ENCODE data around the gene FAM186B. TPM values are rescaled to one million over a fixed set of nuclear protein-coding genes. Genes with fewer than 3 reads are reported as not detected.

FAM186B gene
- total RNA-seq, 6 donors from 2014 or later: 0.20 to 3.1 (median 0.73) TPM

GRCh38 chr12:49547090-49547690 is 58.2 kb downstream of the FAM186B start:
- TF ChIP-seq CTCF (IDR thresholded peaks at IDR 0.05) (no peak), EP300 (IDR thresholded peaks at IDR 0.05) (no peak), POLR2AphosphoS5 (IDR thresholded peaks at IDR 0.05) (no peak), POLR2A (IDR thresholded peaks at IDR 0.05) (no peak)
- Histone ChIP-seq H3K9me3 (no peaks in the 10 kb centered on the region), H3K4me3 (no peak overlapping the region), H3K27me3 (peaks cover 0 to 17% (median 10%) of the 10 kb centered on the region in 4 donors), H3K4me1 (peaks cover 12 to 15% (median 13%) of the 10 kb centered on the region in 4 donors), H3K36me3 (no peaks in the 10 kb centered on the region), H3K27ac (no peak overlapping the region)
- WGBS, 2 donors: 86 to 87% methylated on average over 6 to 7 of the region's 7 CpGs
- DNase-seq (no peak), ATAC-seq (ENCODE audit: low FRiP score in 2 of 2) (no peak)

GRCh38 chr12:49546481-49546880 is 59.0 kb downstream of the FAM186B start:
- no peak overlapping the region for H3K27ac ChIP-seq
- H3K27me3 ChIP-seq: peaks cover 0 to 17% (median 10%) of the 10 kb centered on the region in 4 donors
- peaks cover 12 to 15% (median 13%) of the 10 kb centered on the region in 4 donors for H3K4me1 ChIP-seq
- WGBS, 2 donors: 59 to 89% methylated on average over 3 of the region's 3 CpGs
- H3K9me3 ChIP-seq: no peaks in the 10 kb centered on the region
- DNase-seq: no peak
- no peak for TF ChIP-seq POLR2A (IDR thresholded peaks at IDR 0.05)
- TF ChIP-seq POLR2AphosphoS5 (IDR thresholded peaks at IDR 0.05): no peak
- TF ChIP-seq CTCF (IDR thresholded peaks at IDR 0.05): no peak
- no peak for TF ChIP-seq EP300 (IDR thresholded peaks at IDR 0.05)
- ATAC-seq (ENCODE audit: low FRiP score in 2 of 2): no peak
- H3K4me3 ChIP-seq: no peak overlapping the region
- no peaks in the 10 kb centered on the region for H3K36me3 ChIP-seq

GRCh38 chr12:49545815-49546214 is 59.6 kb downstream of the FAM186B start:
- peaks cover 0 to 17% (median 10%) of the 10 kb centered on the region in 4 donors for H3K27me3 ChIP-seq

GRCh38 chr12:49543914-49544815 is 61.3 kb downstream of the FAM186B start:
- ATAC-seq (ENCODE audit: low FRiP score in 2 of 2) (no peak), DNase-seq (no peak)
- Histone ChIP-seq H3K36me3 (no peaks in the 10 kb centered on the region), H3K9me3 (no peaks in the 10 kb centered on the region), H3K4me1 (peaks cover 9 to 16% (median 14%) of the 10 kb centered on the region in 4 donors), H3K27ac (no peak overlapping the region), H3K4me3 (no peak overlapping the region), H3K27me3 (peaks cover 0 to 17% (median 14%) of the 10 kb centered on the region in 4 donors)
- TF ChIP-seq POLR2AphosphoS5 (IDR thresholded peaks at IDR 0.05) (no peak), POLR2A (IDR thresholded peaks at IDR 0.05) (no peak), EP300 (IDR thresholded peaks at IDR 0.05) (no peak), CTCF (IDR thresholded peaks at IDR 0.05) (no peak)
- WGBS, 2 donors: 43 to 45% methylated on average over 10 to 34 of the region's 39 CpGs

More at GRCh38 chr12:49545815-49546214, 59.6 kb downstream of the FAM186B start:
- H3K4me1 ChIP-seq: peaks cover 12 to 15% (median 13%) of the 10 kb centered on the region in 4 donors
- 82 to 92% methylated on average over 2 to 4 of the region's 4 CpGs for WGBS, 2 donors
- no peak for ATAC-seq (ENCODE audit: low FRiP score in 2 of 2)
- TF ChIP-seq CTCF (IDR thresholded peaks at IDR 0.05) (no peak), EP300 (IDR thresholded peaks at IDR 0.05) (no peak), POLR2AphosphoS5 (IDR thresholded peaks at IDR 0.05) (no peak), POLR2A (IDR thresholded peaks at IDR 0.05) (no peak)
- no peak overlapping the region for H3K4me3 ChIP-seq
- H3K27ac ChIP-seq: no peak overlapping the region
- no peaks in the 10 kb centered on the region for H3K9me3 ChIP-seq
- no peak for DNase-seq
- no peaks in the 10 kb centered on the region for H3K36me3 ChIP-seq
